HG02610 (cell line): ENCODE data around the gene CFAP46.

Source experiments
- ATAC-seq: cut with Tn5 transposase; IDR thresholded peaks from one replicate; pipeline ENCODE4 v1.9.1; 2021; ENCODE audit warnings: mild to moderate bottlenecking, moderate library complexity; ENCODE audit not compliant: unreplicated experiment

The CFAP46 gene

GRCh38 chr10:132946806-132947546 lies 4.6 kb upstream of the CFAP46 start:
- ATAC-seq: no peak

GRCh38 chr10:132946311-132946710 lies 3.9 kb upstream of the CFAP46 start:
- no peak for ATAC-seq

GRCh38 chr10:132945894-132946255 lies 3.5 kb upstream of the CFAP46 start:
- no peak for ATAC-seq

GRCh38 chr10:132945125-132945893 lies 2.9 kb upstream of the CFAP46 start:
- ATAC-seq: no peak

GRCh38 chr10:132944510-132944909 lies 2.1 kb upstream of the CFAP46 start:
- no peak for ATAC-seq

- no peak for ATAC-seq
Measured at GRCh38 chr10:132943791-132944404, 1.5 kb upstream of the CFAP46 start.

GRCh38 chr10:132943058-132943790 lies 854 bp upstream of the CFAP46 start:
- no peak for ATAC-seq

- no peak for ATAC-seq
Measured at GRCh38 chr10:132941640-132942051, 724 bp downstream of the CFAP46 start.

GRCh38 chr10:132940791-132941465 lies 1.4 kb downstream of the CFAP46 start:
- ATAC-seq: no peak

GRCh38 chr10:132939957-132940790 lies 2.2 kb downstream of the CFAP46 start:
- ATAC-seq: no peak

GRCh38 chr10:132939378-132939955 lies 2.9 kb downstream of the CFAP46 start:
- ATAC-seq: no peak

- no peak for ATAC-seq
Measured at GRCh38 chr10:132938472-132939339, 3.7 kb downstream of the CFAP46 start.

- ATAC-seq: no peak
Measured at GRCh38 chr10:132937861-132938260, 4.5 kb downstream of the CFAP46 start.

- no peak for ATAC-seq
Measured at GRCh38 chr10:132934953-132935352, 7.4 kb downstream of the CFAP46 start.

- no peak for ATAC-seq
Measured at GRCh38 chr10:132933308-132934042, 8.9 kb downstream of the CFAP46 start.

GRCh38 chr10:132932461-132933307 lies 9.7 kb downstream of the CFAP46 start:
- no peak for ATAC-seq
